SK-N-MC (cell line): ENCODE measurements around the gene TBCCD1.

ENCODE experiments used
- DNase-seq: peaks from one replicate; pipeline ENCODE4 v3.0.0-alpha.2; 2011; ENCODE audit warnings: low read depth, low spot score
- H3K27ac ChIP-seq: fragments of 200-600 bp; sonication (generic); 2 replicates; pipeline ENCODE4 v1.5.1; 2016; ENCODE audit warnings: mixed run types
- H3K36me3 ChIP-seq: fragments of 200-600 bp; sonication (generic); 2 replicates; pipeline ENCODE4 v1.6.1; 2017; ENCODE audit warnings: antibody characterized with exemption, low read length, mixed read lengths; ENCODE audit not compliant: insufficient read depth
- H3K4me3 ChIP-seq: fragments of 200-600 bp; sonication (generic); 2 replicates; pipeline ENCODE4 v1.5.1; 2016
- H3K9ac ChIP-seq: fragments of 200-600 bp; sonication (generic); 2 replicates; pipeline ENCODE4 v1.8.0; 2017; ENCODE audit warnings: mixed run types, mixed read lengths; ENCODE audit not compliant: insufficient read length
- H3K9me3 ChIP-seq: fragments of 200-600 bp; sonication (generic); 2 replicates; pipeline ENCODE4 v1.6.1; 2017; ENCODE audit warnings: low read depth, mild to moderate bottlenecking, antibody characterized with exemption, low read length, moderate library complexity, mixed read lengths
- EZH2 ChIP-seq: fragments of 200-600 bp; sonication (generic); IDR thresholded peaks from one replicate; pipeline ENCODE4 v1.6.1; 2017; ENCODE audit warnings: antibody characterized with exemption
- FOXP2 ChIP-seq: optimal IDR thresholded peaks from 2 replicates; pipeline ENCODE3; 2011; ENCODE audit warnings: mild to moderate bottlenecking, moderate library complexity; ENCODE audit not compliant: insufficient read depth; ENCODE audit errors: extremely low read length, control extremely low read depth
- POLR2AphosphoS5 ChIP-seq: IDR thresholded peaks from 2 replicates; pipeline ENCODE4 v1.6.1; 2012; ENCODE audit warnings: mild to moderate bottlenecking, low read depth, low read length, borderline replicate concordance

TBCCD1 gene

DNA sequence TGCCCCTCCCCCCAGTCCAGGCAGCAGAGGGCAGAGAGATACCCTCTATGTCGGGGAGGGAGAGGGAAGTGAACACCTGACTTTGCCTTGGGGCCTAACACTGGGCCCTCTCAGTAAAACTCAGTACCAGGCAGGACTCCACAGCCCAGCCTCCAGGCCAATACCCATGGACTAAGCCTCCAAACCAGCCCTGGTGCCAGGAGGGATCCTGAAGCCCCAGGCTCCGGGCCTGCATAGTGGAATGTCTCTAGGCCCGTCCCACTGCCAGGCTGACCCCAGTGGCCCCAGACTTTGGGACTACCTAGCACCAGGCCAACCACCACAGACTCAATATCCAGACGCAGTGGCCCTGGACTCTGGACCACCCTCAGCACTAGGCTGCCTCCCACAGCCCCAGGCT lies 69.5 kb downstream of the TBCCD1 start:
- Histone ChIP-seq H3K9me3 (no peaks in the 10 kb centered on the region), H3K36me3 (no peaks in the 10 kb centered on the region), H3K27ac (no peak overlapping the region), H3K4me3 (no peak overlapping the region), H3K9ac (no peak overlapping the region)
- DNase-seq: no peak
- TF ChIP-seq EZH2 (no peak), POLR2AphosphoS5 (no peak), FOXP2 (no peak)

DNA sequence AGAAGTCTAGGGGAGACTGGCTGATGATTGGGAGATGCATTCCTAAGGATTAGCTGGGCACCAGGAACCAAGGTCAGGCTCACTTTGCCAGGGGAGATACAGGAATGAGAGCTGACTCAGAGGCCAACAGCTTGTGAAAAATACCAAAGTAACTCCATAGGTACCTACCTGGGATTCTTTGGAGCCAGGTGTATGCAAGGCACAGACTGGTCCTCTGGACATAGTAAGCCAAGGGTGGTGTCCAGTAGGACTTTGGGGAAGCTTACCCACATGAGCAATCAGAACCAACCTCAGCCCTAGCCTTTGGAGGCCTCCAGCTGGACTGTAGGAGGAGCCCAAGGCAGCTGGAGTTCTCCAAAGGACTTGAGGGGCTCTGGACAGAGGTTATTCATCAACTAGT lies 70.5 kb downstream of the TBCCD1 start:
- Histone ChIP-seq H3K27ac (no peak overlapping the region), H3K4me3 (no peak overlapping the region), H3K9me3 (no peaks in the 10 kb centered on the region), H3K36me3 (no peaks in the 10 kb centered on the region), H3K9ac (no peak overlapping the region)
- TF ChIP-seq FOXP2 (no peak), EZH2 (no peak), POLR2AphosphoS5 (no peak)
- DNase-seq: no peak
